Central memory CD8-positive, alpha-beta T cell (primary cell): ENCODE results near the gene REEP5.

Experiments
- ATAC-seq: fragments of 150-1000 bp; cut with Tn5 transposase; replicated peaks from 2 replicates; pipeline ENCODE4 v1.10.0; 2022; ENCODE audit warnings: mild to moderate bottlenecking, moderate FRiP score, moderate number of reproducible peaks; ENCODE audit not compliant: poor library complexity, severe bottlenecking; ENCODE audit errors: extremely low read depth
- DNase-seq, 2 donors: peaks; one replicate each; pipeline ENCODE4 v3.0.0; 2021; ENCODE audit warnings: low spot score in 2 of 2
- H3K27ac Mint-ChIP-seq: one replicate; pipeline ENCODE4 v1.8.0; 2022; ENCODE audit warnings: low read depth, mild to moderate bottlenecking, moderate library complexity, mixed read lengths
- H3K27me3 Mint-ChIP-seq: one replicate; pipeline ENCODE4 v1.8.0; 2022; ENCODE audit warnings: mixed read lengths
- H3K36me3 Mint-ChIP-seq: one replicate; pipeline ENCODE4 v1.8.0; 2022; ENCODE audit warnings: mild to moderate bottlenecking, moderate library complexity, mixed read lengths; ENCODE audit not compliant: insufficient read depth
- H3K4me1 Mint-ChIP-seq: one replicate; pipeline ENCODE4 v1.8.0; 2022; ENCODE audit warnings: mixed read lengths
- H3K4me3 Mint-ChIP-seq: one replicate; pipeline ENCODE4 v1.8.0; 2022; ENCODE audit warnings: mild to moderate bottlenecking, moderate library complexity, mixed read lengths
- H3K9me3 Mint-ChIP-seq: one replicate; pipeline ENCODE4 v1.8.0; 2022; ENCODE audit warnings: mixed read lengths

Gene REEP5

GRCh38 chr5:112847306-112847705 lies 74.7 kb downstream of the REEP5 start:
- ATAC-seq, result no peak
- H3K27me3 Mint-ChIP-seq, result no peaks in the 10 kb centered on the region
- H3K4me3 Mint-ChIP-seq, result no peak overlapping the region
- no peak for DNase-seq
- H3K4me1 Mint-ChIP-seq, result peaks cover 7% of the 10 kb centered on the region
- H3K9me3 Mint-ChIP-seq, result no peaks in the 10 kb centered on the region
- peaks cover 7% of the 10 kb centered on the region for H3K36me3 Mint-ChIP-seq
- no peak overlapping the region for H3K27ac Mint-ChIP-seq

- ATAC-seq, result no peak
Measured at GRCh38 chr5:112846556-112846955, 75.5 kb downstream of the REEP5 start.

GRCh38 chr5:112844489-112844888 lies 77.5 kb downstream of the REEP5 start:
- peaks cover 7% of the 10 kb centered on the region for H3K36me3 Mint-ChIP-seq
- H3K4me3 Mint-ChIP-seq, result no peak overlapping the region
- ATAC-seq, result no peak
- H3K27ac Mint-ChIP-seq, result no peak overlapping the region
- no peaks in the 10 kb centered on the region for H3K9me3 Mint-ChIP-seq
- no peak for DNase-seq
- no peaks in the 10 kb centered on the region for H3K27me3 Mint-ChIP-seq
- H3K4me1 Mint-ChIP-seq, result peaks cover 7% of the 10 kb centered on the region

More at GRCh38 chr5:112846556-112846955, 75.5 kb downstream of the REEP5 start:
- Mint-ChIP-seq H3K4me3 (no peak overlapping the region), H3K9me3 (no peaks in the 10 kb centered on the region), H3K4me1 (peaks cover 7% of the 10 kb centered on the region), H3K27me3 (no peaks in the 10 kb centered on the region), H3K36me3 (peaks cover 7% of the 10 kb centered on the region), H3K27ac (no peak overlapping the region)
- no peak for DNase-seq

- no peak for DNase-seq
- ATAC-seq, result no peak
- Mint-ChIP-seq H3K27ac (no peak overlapping the region), H3K36me3 (peaks cover 34% of the 10 kb centered on the region), H3K9me3 (no peaks in the 10 kb centered on the region), H3K27me3 (no peaks in the 10 kb centered on the region), H3K4me3 (no peak overlapping the region), H3K4me1 (peaks cover 7% of the 10 kb centered on the region)
Measured at GRCh38 chr5:112833971-112834370, 88.1 kb downstream of the REEP5 start.

- Mint-ChIP-seq H3K36me3 (peaks cover 32% of the 10 kb centered on the region), H3K4me3 (no peak overlapping the region), H3K27ac (no peak overlapping the region), H3K4me1 (peaks cover 7% of the 10 kb centered on the region), H3K9me3 (no peaks in the 10 kb centered on the region), H3K27me3 (no peaks in the 10 kb centered on the region)
- ATAC-seq (no peak), DNase-seq (no peak)
Measured at GRCh38 chr5:112830378-112830777, 91.6 kb downstream of the REEP5 start.
